SK-N-SH (cell line): Measurements from ENCODE around the gene TTC19. TPM values are rescaled to one million over a fixed set of nuclear protein-coding genes. Genes with fewer than 3 reads are reported as not detected.
"Not testable (repeated sequence)": the region's sequence is repeated elsewhere in the genome, so short reads cannot be mapped to it uniquely, and the experiment has no call there.

Source experiments
- CTCF ChIA-PET: fragments of 300-600, 350-600 bp; formaldehyde crosslinking; extraction: SDS; loops from one replicate; lab custom pipeline; 2021; lab: Yijun Ruan, JAX
- POLR2A ChIA-PET: fragments of 350-600 bp; sonication (Branson Sonifier 250); formaldehyde crosslinking; extraction: SDS; loops from one replicate; lab custom pipeline; 2020; ENCODE audit warnings: antibody characterized with exemption, inconsistent platforms; lab: Yijun Ruan, JAX
- DNase-seq: peaks from one replicate; pipeline ENCODE4 v3.0.0; 2012
- H2AFZ ChIP-seq: fragments of 200-600 bp; sonication (generic); 2 replicates; pipeline ENCODE4 v1.8.1; 2016; ENCODE audit warnings: antibody characterized with exemption, mild to moderate bottlenecking, low read depth
- H3F3A ChIP-seq: fragments of 200-600 bp; sonication (generic); replicated peaks from 2 replicates; pipeline ENCODE3; 2016; ENCODE audit warnings: antibody characterized with exemption, mild to moderate bottlenecking; ENCODE audit not compliant: insufficient read depth
- H3K27ac ChIP-seq, 2 experiments: fragments of 200-500 bp in 1 of 2; fragments of 200-600 bp in 1 of 2; sonication (Bioruptor generic) in 1 of 2; sonication (generic), shearing (Covaris generic) in 1 of 2; 2 replicates each; pipeline versions ENCODE4 v1.5.1 to v1.6.1; 2014 to 2016; ENCODE audit warnings: low read depth in 2 of 2, inconsistent platforms in 1 of 2, low read length in 1 of 2, mild to moderate bottlenecking in 1 of 2, mixed read lengths in 1 of 2
- H3K27me3 ChIP-seq: fragments of 200-600 bp; sonication (generic), shearing (Covaris generic); 2 replicates; pipeline ENCODE4 v1.6.1; 2016; ENCODE audit warnings: mixed run types; ENCODE audit not compliant: insufficient read depth
- H3K36me3 ChIP-seq, 2 experiments: fragments of 200-500 bp in 1 of 2; fragments of 200-600 bp in 1 of 2; sonication (Bioruptor generic) in 1 of 2; sonication (generic) in 1 of 2; replicated peaks in 1 of 2; 2 replicates each; pipeline versions ENCODE3 to v1.5.1; 2014 to 2016; ENCODE audit warnings: low read length in 1 of 2, mild to moderate bottlenecking in 1 of 2; ENCODE audit not compliant: insufficient read depth in 2 of 2, control insufficient read depth in 1 of 2
- H3K4me1 ChIP-seq, 2 experiments: fragments of 200-500 bp in 1 of 2; fragments of 200-600 bp in 1 of 2; sonication (Bioruptor generic) in 1 of 2; sonication (generic), shearing (Covaris generic) in 1 of 2; 2 replicates each; pipeline versions ENCODE4 v1.5.1 to v1.6.1; 2014 to 2016; ENCODE audit warnings: low read depth in 1 of 2, low read length in 1 of 2, mixed run types in 1 of 2; ENCODE audit not compliant: insufficient read depth in 2 of 2, control insufficient read depth in 1 of 2
- H3K4me2 ChIP-seq: fragments of 200-600 bp; sonication (generic), shearing (Covaris generic); 2 replicates; pipeline ENCODE4 v1.6.1; 2017; ENCODE audit warnings: mixed run types
- H3K4me3 ChIP-seq, 2 experiments: fragments of 200-500 bp in 1 of 2; fragments of 200-600 bp in 1 of 2; sonication (Bioruptor generic) in 1 of 2; sonication (generic), shearing (Covaris generic) in 1 of 2; 2 replicates each; pipeline versions ENCODE4 v1.5.1 to v1.8.1; 2014 to 2016; ENCODE audit warnings: low read depth in 2 of 2, inconsistent platforms in 1 of 2, low read length in 1 of 2, mild to moderate bottlenecking in 1 of 2, mixed read lengths in 1 of 2, moderate library complexity in 1 of 2
- H3K79me2 ChIP-seq: fragments of 200-600 bp; sonication (generic); 2 replicates; pipeline ENCODE4 v1.8.1; 2017; ENCODE audit warnings: mild to moderate bottlenecking; ENCODE audit not compliant: insufficient read depth
- H3K9ac ChIP-seq: fragments of 200-600 bp; sonication (generic); 2 replicates; pipeline ENCODE4 v1.6.1; 2017; ENCODE audit warnings: mixed run types
- H3K9me2 ChIP-seq: fragments of 200-600 bp; sonication (generic); 2 replicates; pipeline ENCODE4 v1.6.1; 2017; ENCODE audit warnings: mixed run types
- H3K9me3 ChIP-seq: fragments of 200-600 bp; sonication (generic); 2 replicates; pipeline ENCODE4 v1.6.1; 2017; ENCODE audit warnings: mixed run types, mild to moderate bottlenecking, moderate library complexity
- H4K20me1 ChIP-seq: fragments of 200-600 bp; sonication (generic); 2 replicates; pipeline ENCODE4 v1.6.1; 2017; ENCODE audit warnings: mild to moderate bottlenecking, mixed run types; ENCODE audit not compliant: insufficient read depth
- FOXJ3 ChIP-seq: sonication (generic); formaldehyde crosslinking; IDR thresholded peaks from 2 replicates; pipeline ENCODE4 v1.5.1; 2020; ENCODE audit warnings: mild to moderate bottlenecking, missing genetic modification reagents
- GABPA ChIP-seq: IDR thresholded peaks from 2 replicates; pipeline ENCODE4 v1.4.0; 2012; ENCODE audit warnings: low read depth, mild to moderate bottlenecking
- IRF3 ChIP-seq: fragments of 150-350 bp; IDR thresholded peaks from 2 replicates; pipeline ENCODE4 v1.6.1; 2016; ENCODE audit warnings: mild to moderate bottlenecking, low read depth, low read length
- MXI1 ChIP-seq: IDR thresholded peaks from 2 replicates; pipeline ENCODE4 v1.6.1; 2012; ENCODE audit warnings: mild to moderate bottlenecking, low read depth, low read length, improper control_type of control experiment
- NRF1 ChIP-seq: IDR thresholded peaks from 2 replicates; pipeline ENCODE4 v1.6.1; 2012; ENCODE audit warnings: low read depth, mild to moderate bottlenecking, low read length
- SIN3A ChIP-seq: IDR thresholded peaks from 2 replicates; pipeline ENCODE4 v1.6.1; 2012; ENCODE audit warnings: low read depth, mild to moderate bottlenecking, low read length, moderate library complexity, borderline replicate concordance
- WGBS: methylation state at CpG from one replicate; pipeline ENCODE4 v1.1.6; 2017; ENCODE audit warnings: low lambda C conversion rate; 5-methylcytosine and 5-hydroxymethylcytosine counted together
- polyA plus RNA-seq, 3 experiments: library from polyadenylated mRNA; depleted of rRNA; stranded (reverse); fragments of >200 nt; gene quantifications; 2 replicates each; pipeline ENCODE4 v1.2.3, GENCODE V29; 2012

Gene TTC19
- polyA plus RNA-seq, 1 of the 3 experiments (the other 2 are of a cell fraction): 6.6 TPM

- Histone ChIP-seq H3K4me3 (no peak overlapping the region), H3K9me3 (no peaks in the 10 kb centered on the region), H4K20me1 (no peaks in the 10 kb centered on the region), H3K9me2 (no peaks in the 10 kb centered on the region), H3K9ac (no peak overlapping the region), H3F3A (peaks cover 5% of the 10 kb centered on the region), H3K79me2 (no peaks in the 10 kb centered on the region), H3K36me3 (peaks cover 18 to 36% of the 10 kb centered on the region in 2 experiments), H3K4me1 (peaks cover 0 to 6% of the 10 kb centered on the region in 2 experiments; a peak in 1 of 4 replicates), H3K4me2 (no peak overlapping the region), H2AFZ (no peak overlapping the region), H3K27me3 (no peaks in the 10 kb centered on the region), H3K27ac (no peak overlapping the region)
- ChIA-PET POLR2A (no interaction called here), CTCF (no interaction called here)
- 93% methylated on average over 1 of the region's 1 CpG for WGBS
- no peak for DNase-seq
- no peak for TF ChIP-seq GABPA
- TF ChIP-seq SIN3A: no peak
- TF ChIP-seq MXI1: no peak
Measured at GRCh38 chr17:15978606-15979005, 21.0 kb upstream of the TTC19 start.

GRCh38 chr17:15979013-15979412, 20.6 kb upstream of the TTC19 start:
- H3K4me2 ChIP-seq, H2AFZ ChIP-seq, H3K27me3 ChIP-seq, POLR2A ChIA-PET, H3K4me1 ChIP-seq, H3K4me3 ChIP-seq, H3K9me2 ChIP-seq, H3K9ac ChIP-seq, H3K27ac ChIP-seq, H3K9me3 ChIP-seq, CTCF ChIA-PET, H3F3A ChIP-seq, DNase-seq, H4K20me1 ChIP-seq, H3K79me2 ChIP-seq: not testable (repeated sequence)
- peaks cover 20 to 36% of the 10 kb centered on the region in 2 experiments for H3K36me3 ChIP-seq
- no CpG with 5 or more reads among the region's 4 CpGs for WGBS

- ChIA-PET CTCF (no interaction called here), POLR2A (no interaction called here)
- H3K27me3 ChIP-seq: no peaks in the 10 kb centered on the region
- H3K27ac ChIP-seq: no peak overlapping the region
- peaks cover 0 to 6% of the 10 kb centered on the region in 2 experiments; a peak in 1 of 4 replicates for H3K4me1 ChIP-seq
- no peak overlapping the region for H3K4me2 ChIP-seq
- no peak overlapping the region for H3K4me3 ChIP-seq
- peaks cover 39% of the 10 kb centered on the region in 2 experiments for H3K36me3 ChIP-seq
- no peak for DNase-seq
- H3K9ac ChIP-seq: no peak overlapping the region
- no peaks in the 10 kb centered on the region for H3K9me2 ChIP-seq
- H3K9me3 ChIP-seq: no peaks in the 10 kb centered on the region
- TF ChIP-seq FOXJ3 (CRISPR knock-in tag) (no peak), NRF1 (no peak), IRF3 (no peak)
- 47% methylated on average over 2 of the region's 2 CpGs for WGBS
- H3F3A ChIP-seq: peaks cover 3% of the 10 kb centered on the region
- H3K79me2 ChIP-seq: no peaks in the 10 kb centered on the region
- H4K20me1 ChIP-seq: no peaks in the 10 kb centered on the region
- H2AFZ ChIP-seq: no peak overlapping the region
Measured at GRCh38 chr17:15981208-15981607, 18.4 kb upstream of the TTC19 start.
